Upper lobe of left lung (tissue), 4 donors: ENCODE results near the gene SOX5.

ENCODE experiments used
- POLR2A ChIP-seq, 4 donors: fragments of 450-650 bp; IDR thresholded peaks; one replicate each; pipeline ENCODE4 v1.5.1; 2016 to 2017; ENCODE audit warnings: antibody characterized with exemption in 4 of 4, mild to moderate bottlenecking in 2 of 4
- POLR2AphosphoS5 ChIP-seq, 2 donors: sonication (generic); formaldehyde crosslinking; IDR thresholded peaks; one replicate each; pipeline ENCODE4 v1.5.1; 2017; ENCODE audit warnings: antibody characterized with exemption in 2 of 2
- TF ChIP-seq, protein P1 (sequence below), 6 experiments: fragments of 450-650 bp in 4 of 6; fragments of 200-600 bp in 2 of 6; sonication (generic) in 2 of 6; IDR thresholded peaks; one replicate each; pipeline ENCODE4 v1.5.1; 2016 to 2019; ENCODE audit warnings: antibody characterized with exemption in 6 of 6

DNA sequence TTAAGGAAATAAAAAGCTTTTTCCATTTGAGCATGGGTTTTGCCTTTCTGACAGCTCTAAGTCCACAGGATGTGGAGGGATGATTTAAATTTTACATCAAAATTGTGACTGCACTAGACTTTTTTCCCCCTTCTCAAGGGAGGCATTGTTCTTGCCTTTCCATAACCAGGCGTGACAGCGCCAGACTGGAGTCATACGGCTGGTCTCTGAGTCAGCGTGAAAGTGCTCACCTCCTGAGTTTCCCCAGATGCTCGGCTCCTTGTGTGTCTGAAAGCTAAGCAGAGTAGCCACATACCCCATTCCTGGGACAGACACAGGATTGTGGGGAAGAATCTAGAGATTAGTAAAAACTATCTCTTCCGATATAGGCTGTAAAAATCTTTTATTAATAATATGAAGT lies 43.1 kb downstream of the SOX5 start:
- TF ChIP-seq, protein P1, sequence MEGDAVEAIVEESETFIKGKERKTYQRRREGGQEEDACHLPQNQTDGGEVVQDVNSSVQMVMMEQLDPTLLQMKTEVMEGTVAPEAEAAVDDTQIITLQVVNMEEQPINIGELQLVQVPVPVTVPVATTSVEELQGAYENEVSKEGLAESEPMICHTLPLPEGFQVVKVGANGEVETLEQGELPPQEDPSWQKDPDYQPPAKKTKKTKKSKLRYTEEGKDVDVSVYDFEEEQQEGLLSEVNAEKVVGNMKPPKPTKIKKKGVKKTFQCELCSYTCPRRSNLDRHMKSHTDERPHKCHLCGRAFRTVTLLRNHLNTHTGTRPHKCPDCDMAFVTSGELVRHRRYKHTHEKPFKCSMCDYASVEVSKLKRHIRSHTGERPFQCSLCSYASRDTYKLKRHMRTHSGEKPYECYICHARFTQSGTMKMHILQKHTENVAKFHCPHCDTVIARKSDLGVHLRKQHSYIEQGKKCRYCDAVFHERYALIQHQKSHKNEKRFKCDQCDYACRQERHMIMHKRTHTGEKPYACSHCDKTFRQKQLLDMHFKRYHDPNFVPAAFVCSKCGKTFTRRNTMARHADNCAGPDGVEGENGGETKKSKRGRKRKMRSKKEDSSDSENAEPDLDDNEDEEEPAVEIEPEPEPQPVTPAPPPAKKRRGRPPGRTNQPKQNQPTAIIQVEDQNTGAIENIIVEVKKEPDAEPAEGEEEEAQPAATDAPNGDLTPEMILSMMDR (IDR thresholded peaks at IDR 0.05) = no peak
- TF ChIP-seq POLR2A (IDR thresholded peaks at IDR 0.05) (no peak), POLR2AphosphoS5 (IDR thresholded peaks at IDR 0.05) (no peak)
